ENCODE results near the gene NOL6. TPM values are rescaled to one million over a fixed set of nuclear protein-coding genes. Genes with fewer than 3 reads are reported as not detected.
A peak's percentile ranks its signal among the peaks of the same experiment; 100 is the strongest.

Gene NOL6
- polyA plus RNA-seq, 1 experiment = 34.7 TPM

- POLR2A ChIA-PET = no interaction called here
- no peak for TF ChIP-seq CTCF (IDR thresholded peaks at IDR 0.05; ENCODE audit: low read depth, low read length)
- CTCF ChIA-PET = interaction anchor here (0.6 to 4.3 kb wide), 4 partner anchors 35 to 304 kb away, joined by 3 to 36 read pairs (median 5); no protein-coding TSS in a partner anchor
These were observed 55.6 kb downstream of the NOL6 start for GRCh38 chr9:33418090-33418489.

GRCh38 chr9:33416996-33417395 is 56.7 kb downstream of the NOL6 start:
- H3K4me3 ChIP-seq (ENCODE audit: low read depth, low read length) = no peak overlapping the region
- peaks cover 23% of the 10 kb centered on the region for H3K27me3 ChIP-seq (ENCODE audit: control insufficient read depth, insufficient read depth, low read length)
- H3K27ac ChIP-seq (ENCODE audit: low read depth, low read length) = no peak overlapping the region
- no peak for TF ChIP-seq CTCF (IDR thresholded peaks at IDR 0.05; ENCODE audit: low read depth, low read length)
- H3K9me3 ChIP-seq (ENCODE audit: control insufficient read depth, insufficient read depth, low read length) = no peaks in the 10 kb centered on the region; the same call in 1 of the 2 replicates
- DNase-seq (ENCODE audit: low read depth, low spot score) = no peak
- POLR2A ChIA-PET = no interaction called here
- CTCF ChIA-PET = interaction anchor here (1.5 to 4.9 kb wide), 4 partner anchors 13 to 130 kb away, joined by 5 to 36 read pairs (median 32); partner anchors contain the start of gene AQP7

More at GRCh38 chr9:33418090-33418489, 55.6 kb downstream of the NOL6 start:
- H3K27ac ChIP-seq (ENCODE audit: low read depth, low read length) = no peak overlapping the region
- peaks cover 23% of the 10 kb centered on the region for H3K27me3 ChIP-seq (ENCODE audit: control insufficient read depth, insufficient read depth, low read length)
- no peak overlapping the region for H3K4me3 ChIP-seq (ENCODE audit: low read depth, low read length)
- DNase-seq (ENCODE audit: low read depth, low spot score) = no peak
- H3K9me3 ChIP-seq (ENCODE audit: control insufficient read depth, insufficient read depth, low read length) = no peaks in the 10 kb centered on the region; the same call in 1 of the 2 replicates

DNA sequence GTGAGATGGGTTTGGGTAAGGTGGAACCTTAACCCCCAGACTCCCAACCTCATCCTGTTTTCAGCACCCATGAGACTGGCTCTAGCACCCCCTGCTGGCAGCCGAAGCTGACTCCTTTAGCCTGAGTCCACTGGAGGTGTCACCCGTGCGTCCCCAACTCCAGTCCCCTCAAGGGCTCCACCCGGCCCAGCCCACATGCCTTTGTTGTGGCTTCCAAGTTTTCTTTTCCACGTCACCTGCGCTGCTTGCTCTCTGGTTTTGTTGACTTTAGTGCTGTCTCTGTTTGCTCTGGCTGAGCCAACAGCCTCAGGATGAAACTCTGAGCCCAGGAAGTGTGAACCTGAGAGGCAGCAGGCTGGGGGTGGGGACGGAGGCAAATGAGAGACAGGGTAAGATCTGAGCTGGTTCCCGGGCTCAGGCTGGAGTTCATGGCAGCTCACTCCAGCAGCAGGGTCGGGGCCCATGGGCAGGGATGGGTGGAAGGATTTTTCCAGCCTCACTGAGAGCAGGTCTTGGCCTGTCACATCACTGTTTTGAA is 58.2 kb downstream of the NOL6 start:
- H3K4me3 ChIP-seq (ENCODE audit: low read depth, low read length) = no peak overlapping the region
- ChIA-PET CTCF (interaction anchor here (0.7 to 4.9 kb wide), 16 partner anchors 8 to 128 kb away, joined by 3 to 36 read pairs (median 4); partner anchors contain the start of genes AQP3 and AQP7), POLR2A (interaction anchor here (0.5 to 1.0 kb wide), 2 partner anchors 100 to 126 kb away, joined by 3 to 5 read pairs; no protein-coding TSS in a partner anchor)
- TF ChIP-seq CTCF (IDR thresholded peaks at IDR 0.05; ENCODE audit: low read depth, low read length) = peak; percentile 74
- no peak overlapping the region for H3K27ac ChIP-seq (ENCODE audit: low read depth, low read length)
- peaks cover 18% of the 10 kb centered on the region for H3K27me3 ChIP-seq (ENCODE audit: control insufficient read depth, insufficient read depth, low read length)
- no peak for DNase-seq (ENCODE audit: low read depth, low spot score)
- H3K9me3 ChIP-seq (ENCODE audit: control insufficient read depth, insufficient read depth, low read length) = no peaks in the 10 kb centered on the region; the same call in 1 of the 2 replicates

DNA sequence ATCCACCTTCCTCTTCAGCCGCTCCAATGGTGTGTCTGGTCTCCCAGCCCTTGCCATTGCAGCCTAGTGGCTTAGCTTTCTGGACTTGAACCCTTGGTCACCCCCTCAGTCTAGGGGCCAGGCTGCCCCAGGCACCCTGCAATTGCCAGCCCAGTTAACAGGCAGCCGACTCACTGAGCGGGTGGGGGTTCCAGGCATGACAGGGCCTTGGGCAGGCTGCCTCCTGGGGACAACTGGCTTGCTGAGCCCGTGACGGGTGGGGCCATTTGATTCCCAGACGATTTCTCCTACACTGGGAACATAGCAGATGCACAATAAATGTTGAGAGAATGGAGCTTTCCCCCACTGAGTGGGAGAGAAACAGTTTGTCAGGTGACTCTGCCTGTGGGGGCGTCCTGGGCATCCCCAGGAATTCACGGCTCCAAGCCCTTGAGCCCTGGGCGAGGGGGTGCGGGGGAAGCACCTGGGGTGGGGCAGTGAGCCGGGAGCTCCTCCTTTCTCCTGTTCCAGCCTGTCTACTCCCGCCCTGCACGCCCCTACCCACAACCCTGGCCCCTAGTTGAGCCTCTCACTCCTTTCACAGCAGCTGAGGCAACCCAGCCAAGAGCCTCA is 58.7 kb downstream of the NOL6 start:
- peaks cover 13% of the 10 kb centered on the region for H3K27me3 ChIP-seq (ENCODE audit: control insufficient read depth, insufficient read depth, low read length)
- H3K4me3 ChIP-seq (ENCODE audit: low read depth, low read length) = no peak overlapping the region
- ChIA-PET CTCF (interaction anchor here (0.6 to 4.9 kb wide), 17 partner anchors 8 to 1016 kb away, joined by 3 to 36 read pairs (median 4); partner anchors contain the start of genes AQP3 and AQP7), POLR2A (interaction anchor here (1.0 kb wide), 1 partner anchor 125 kb away, joined by 3 read pairs; no protein-coding TSS in a partner anchor)
- H3K27ac ChIP-seq (ENCODE audit: low read depth, low read length) = no peak overlapping the region
- no peak for DNase-seq (ENCODE audit: low read depth, low spot score)
- no peak for TF ChIP-seq CTCF (IDR thresholded peaks at IDR 0.05; ENCODE audit: low read depth, low read length)
- no peaks in the 10 kb centered on the region; the same call in 1 of the 2 replicates for H3K9me3 ChIP-seq (ENCODE audit: control insufficient read depth, insufficient read depth, low read length)

DNA sequence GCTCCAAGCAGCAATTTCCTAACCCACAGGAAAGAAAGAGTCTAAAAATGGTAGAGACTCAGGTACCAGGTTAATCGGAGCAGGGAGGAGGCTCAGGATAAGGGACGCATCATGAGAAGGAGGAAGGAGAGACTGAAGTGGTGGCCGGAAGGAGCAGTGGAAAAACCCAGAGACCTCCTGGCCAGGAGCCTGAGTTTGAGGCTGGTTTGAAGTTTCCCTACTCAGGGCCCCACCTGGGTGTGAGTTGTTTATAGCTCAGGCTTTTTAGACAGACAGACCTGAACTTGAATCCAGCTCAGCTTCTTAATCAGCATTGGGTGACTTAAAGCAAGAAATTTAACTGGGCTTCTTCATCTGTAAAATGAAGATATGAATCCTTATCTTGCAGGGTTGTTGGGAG is 59.5 kb downstream of the NOL6 start:
- POLR2A ChIA-PET = no interaction called here
- CTCF ChIA-PET = interaction anchor here (0.6 to 4.9 kb wide), 9 partner anchors 10 to 129 kb away, joined by 3 to 36 read pairs (median 10); partner anchors contain the start of gene AQP7
- TF ChIP-seq CTCF (IDR thresholded peaks at IDR 0.05; ENCODE audit: low read depth, low read length) = no peak
- H3K27me3 ChIP-seq (ENCODE audit: control insufficient read depth, insufficient read depth, low read length) = peaks cover 11% of the 10 kb centered on the region
- H3K4me3 ChIP-seq (ENCODE audit: low read depth, low read length) = no peak overlapping the region
- no peak overlapping the region for H3K27ac ChIP-seq (ENCODE audit: low read depth, low read length)
- H3K9me3 ChIP-seq (ENCODE audit: control insufficient read depth, insufficient read depth, low read length) = no peaks in the 10 kb centered on the region; the same call in 1 of the 2 replicates
- DNase-seq (ENCODE audit: low read depth, low spot score) = no peak

Measured in AG04450 (cell line).